ENCODE results near the gene PALLD. TPM values are rescaled to one million over a fixed set of nuclear protein-coding genes. Genes with fewer than 3 reads are reported as not detected.
A peak's percentile ranks its signal among the peaks of the same experiment; 100 is the strongest.

Gene PALLD
- total RNA-seq, 1 experiment from 2014 or later = 23.7 TPM

DNA sequence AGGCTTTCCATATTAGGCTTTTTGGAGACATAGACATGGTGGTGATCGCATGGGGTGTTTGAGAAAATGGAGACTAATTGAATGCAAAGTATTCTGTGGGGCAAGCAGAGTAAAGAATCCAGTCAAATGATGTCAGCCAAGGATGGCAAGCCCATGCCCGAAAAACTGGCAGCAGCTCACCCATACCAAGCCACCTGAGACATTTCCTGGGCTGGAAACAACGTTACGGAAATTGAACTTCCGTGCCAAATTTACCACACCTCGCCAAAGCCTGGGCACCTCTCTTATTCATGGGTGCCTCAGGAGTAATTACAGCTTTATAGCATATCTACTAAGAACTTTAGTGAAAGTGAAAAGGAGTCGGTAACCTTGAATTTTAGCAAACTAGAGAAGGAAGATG is 346.8 kb downstream of the PALLD start:
- DNase-seq (ENCODE audit: low spot score) = no peak
- Mint-ChIP-seq H3K4me1 (peaks cover 91% of the 10 kb centered on the region), H3K27ac (peak overlapping the region; percentile 10; the same call in 1 of the 2 replicates), H3K4me3 (no peak overlapping the region), H3K9me3 (no peaks in the 10 kb centered on the region), H3K27me3 (ENCODE audit: low read depth) (no peaks in the 10 kb centered on the region), H3K36me3 (no peaks in the 10 kb centered on the region)
- TF ChIP-seq KAT7 (CRISPR knock-in tag; IDR thresholded peaks at IDR 0.05; ENCODE audit: borderline replicate concordance) = no peak
- TF ChIP-seq, protein P1, sequence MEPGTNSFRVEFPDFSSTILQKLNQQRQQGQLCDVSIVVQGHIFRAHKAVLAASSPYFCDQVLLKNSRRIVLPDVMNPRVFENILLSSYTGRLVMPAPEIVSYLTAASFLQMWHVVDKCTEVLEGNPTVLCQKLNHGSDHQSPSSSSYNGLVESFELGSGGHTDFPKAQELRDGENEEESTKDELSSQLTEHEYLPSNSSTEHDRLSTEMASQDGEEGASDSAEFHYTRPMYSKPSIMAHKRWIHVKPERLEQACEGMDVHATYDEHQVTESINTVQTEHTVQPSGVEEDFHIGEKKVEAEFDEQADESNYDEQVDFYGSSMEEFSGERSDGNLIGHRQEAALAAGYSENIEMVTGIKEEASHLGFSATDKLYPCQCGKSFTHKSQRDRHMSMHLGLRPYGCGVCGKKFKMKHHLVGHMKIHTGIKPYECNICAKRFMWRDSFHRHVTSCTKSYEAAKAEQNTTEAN (CRISPR knock-in tag; IDR thresholded peaks at IDR 0.05) = no peak
- no peak for TF ChIP-seq NFYB (CRISPR knock-in tag; conservative IDR thresholded peaks at IDR 0.05; ENCODE audit: low read depth)
- ChIA-PET CTCF (interaction anchor here (1.0 to 1.5 kb wide), 2 partner anchors 11 kb away, joined by 4 to 8 read pairs; no protein-coding TSS in a partner anchor), POLR2A (no interaction called here)
- ATAC-seq = no peak

DNA sequence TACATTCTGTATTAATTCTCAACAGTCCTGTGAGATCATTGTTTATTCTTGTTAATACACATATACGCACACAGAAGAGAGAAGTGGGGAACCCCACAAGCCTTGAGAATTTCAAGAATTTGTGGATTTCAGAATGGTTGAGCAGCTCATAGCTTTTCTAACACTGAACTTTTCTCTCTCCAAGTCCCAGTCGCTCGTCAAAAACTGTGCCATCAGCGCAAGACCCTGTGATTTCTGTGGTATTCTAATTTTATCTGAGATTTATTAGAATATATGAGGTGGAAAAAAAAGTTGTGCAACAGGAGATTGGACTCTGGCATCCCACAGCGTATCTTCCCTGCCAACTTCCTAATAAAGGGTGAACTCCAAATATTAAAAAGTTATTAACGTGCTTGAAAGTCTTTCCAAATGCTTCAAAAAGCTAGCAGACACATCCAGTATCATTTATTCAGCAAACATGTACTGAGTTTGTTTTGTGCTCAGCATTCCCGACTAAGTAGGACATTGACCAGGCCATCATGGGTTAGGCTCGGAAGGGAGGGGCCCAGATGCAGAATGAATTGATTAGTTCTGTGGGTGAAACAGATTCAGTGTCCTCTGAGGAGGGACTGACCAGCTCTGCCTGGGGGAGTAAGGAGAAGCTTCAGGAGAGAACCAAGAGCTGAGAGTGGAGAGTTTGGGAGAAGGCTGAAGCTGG is 347.6 kb downstream of the PALLD start:
- Mint-ChIP-seq H3K9me3 (no peaks in the 10 kb centered on the region), H3K4me3 (no peak overlapping the region), H3K4me1 (peaks cover 96% of the 10 kb centered on the region), H3K27ac (peak overlapping the region; percentile 43; the same call in 1 of the 2 replicates), H3K27me3 (ENCODE audit: low read depth) (no peaks in the 10 kb centered on the region), H3K36me3 (no peaks in the 10 kb centered on the region)
- POLR2A ChIA-PET = interaction anchor here (1.1 kb wide), 1 partner anchor 12 kb away, joined by 3 read pairs; no protein-coding TSS in a partner anchor
- DNase-seq (ENCODE audit: low spot score) = no peak
- CTCF ChIA-PET = interaction anchor here (1.5 kb wide), 1 partner anchor 12 kb away, joined by 8 read pairs; no protein-coding TSS in a partner anchor
- no peak for ATAC-seq
- TF ChIP-seq, protein P2, sequence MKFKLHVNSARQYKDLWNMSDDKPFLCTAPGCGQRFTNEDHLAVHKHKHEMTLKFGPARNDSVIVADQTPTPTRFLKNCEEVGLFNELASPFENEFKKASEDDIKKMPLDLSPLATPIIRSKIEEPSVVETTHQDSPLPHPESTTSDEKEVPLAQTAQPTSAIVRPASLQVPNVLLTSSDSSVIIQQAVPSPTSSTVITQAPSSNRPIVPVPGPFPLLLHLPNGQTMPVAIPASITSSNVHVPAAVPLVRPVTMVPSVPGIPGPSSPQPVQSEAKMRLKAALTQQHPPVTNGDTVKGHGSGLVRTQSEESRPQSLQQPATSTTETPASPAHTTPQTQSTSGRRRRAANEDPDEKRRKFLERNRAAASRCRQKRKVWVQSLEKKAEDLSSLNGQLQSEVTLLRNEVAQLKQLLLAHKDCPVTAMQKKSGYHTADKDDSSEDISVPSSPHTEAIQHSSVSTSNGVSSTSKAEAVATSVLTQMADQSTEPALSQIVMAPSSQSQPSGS (CRISPR knock-in tag; IDR thresholded peaks at IDR 0.05; ENCODE audit: borderline replicate concordance, low read depth) = no peak
- TF ChIP-seq, protein P3, sequence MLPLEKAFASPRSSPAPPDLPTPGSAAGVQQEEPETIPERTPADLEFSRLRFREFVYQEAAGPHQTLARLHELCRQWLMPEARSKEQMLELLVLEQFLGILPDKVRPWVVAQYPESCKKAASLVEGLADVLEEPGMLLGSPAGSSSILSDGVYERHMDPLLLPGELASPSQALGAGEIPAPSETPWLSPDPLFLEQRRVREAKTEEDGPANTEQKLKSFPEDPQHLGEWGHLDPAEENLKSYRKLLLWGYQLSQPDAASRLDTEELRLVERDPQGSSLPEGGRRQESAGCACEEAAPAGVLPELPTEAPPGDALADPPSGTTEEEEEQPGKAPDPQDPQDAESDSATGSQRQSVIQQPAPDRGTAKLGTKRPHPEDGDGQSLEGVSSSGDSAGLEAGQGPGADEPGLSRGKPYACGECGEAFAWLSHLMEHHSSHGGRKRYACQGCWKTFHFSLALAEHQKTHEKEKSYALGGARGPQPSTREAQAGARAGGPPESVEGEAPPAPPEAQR (CRISPR knock-in tag; IDR thresholded peaks at IDR 0.05) = no peak
- TF ChIP-seq MXD4 (CRISPR knock-in tag; IDR thresholded peaks at IDR 0.05; ENCODE audit: borderline replicate concordance) (no peak), NR2C2 (CRISPR knock-in tag; IDR thresholded peaks at IDR 0.05) (no peak), RELA (CRISPR knock-in tag; IDR thresholded peaks at IDR 0.05; ENCODE audit: borderline replicate concordance) (no peak), GRHL2 (CRISPR knock-in tag; IDR thresholded peaks at IDR 0.05; ENCODE audit: insufficient replicate concordance, severe bottlenecking) (no peak)
- TF ChIP-seq, protein P4, sequence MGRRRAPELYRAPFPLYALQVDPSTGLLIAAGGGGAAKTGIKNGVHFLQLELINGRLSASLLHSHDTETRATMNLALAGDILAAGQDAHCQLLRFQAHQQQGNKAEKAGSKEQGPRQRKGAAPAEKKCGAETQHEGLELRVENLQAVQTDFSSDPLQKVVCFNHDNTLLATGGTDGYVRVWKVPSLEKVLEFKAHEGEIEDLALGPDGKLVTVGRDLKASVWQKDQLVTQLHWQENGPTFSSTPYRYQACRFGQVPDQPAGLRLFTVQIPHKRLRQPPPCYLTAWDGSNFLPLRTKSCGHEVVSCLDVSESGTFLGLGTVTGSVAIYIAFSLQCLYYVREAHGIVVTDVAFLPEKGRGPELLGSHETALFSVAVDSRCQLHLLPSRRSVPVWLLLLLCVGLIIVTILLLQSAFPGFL (CRISPR knock-in tag; IDR thresholded peaks at IDR 0.05; ENCODE audit: borderline replicate concordance) = no peak
- TF ChIP-seq, protein P5, sequence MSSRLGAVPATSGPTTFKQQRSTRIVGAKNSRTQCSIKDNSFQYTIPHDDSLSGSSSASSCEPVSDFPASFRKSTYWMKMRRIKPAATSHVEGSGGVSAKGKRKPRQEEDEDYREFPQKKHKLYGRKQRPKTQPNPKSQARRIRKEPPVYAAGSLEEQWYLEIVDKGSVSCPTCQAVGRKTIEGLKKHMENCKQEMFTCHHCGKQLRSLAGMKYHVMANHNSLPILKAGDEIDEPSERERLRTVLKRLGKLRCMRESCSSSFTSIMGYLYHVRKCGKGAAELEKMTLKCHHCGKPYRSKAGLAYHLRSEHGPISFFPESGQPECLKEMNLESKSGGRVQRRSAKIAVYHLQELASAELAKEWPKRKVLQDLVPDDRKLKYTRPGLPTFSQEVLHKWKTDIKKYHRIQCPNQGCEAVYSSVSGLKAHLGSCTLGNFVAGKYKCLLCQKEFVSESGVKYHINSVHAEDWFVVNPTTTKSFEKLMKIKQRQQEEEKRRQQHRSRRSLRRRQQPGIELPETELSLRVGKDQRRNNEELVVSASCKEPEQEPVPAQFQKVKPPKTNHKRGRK (CRISPR knock-in tag; IDR thresholded peaks at IDR 0.05; ENCODE audit: borderline replicate concordance) = no peak
- TF ChIP-seq, protein P6, sequence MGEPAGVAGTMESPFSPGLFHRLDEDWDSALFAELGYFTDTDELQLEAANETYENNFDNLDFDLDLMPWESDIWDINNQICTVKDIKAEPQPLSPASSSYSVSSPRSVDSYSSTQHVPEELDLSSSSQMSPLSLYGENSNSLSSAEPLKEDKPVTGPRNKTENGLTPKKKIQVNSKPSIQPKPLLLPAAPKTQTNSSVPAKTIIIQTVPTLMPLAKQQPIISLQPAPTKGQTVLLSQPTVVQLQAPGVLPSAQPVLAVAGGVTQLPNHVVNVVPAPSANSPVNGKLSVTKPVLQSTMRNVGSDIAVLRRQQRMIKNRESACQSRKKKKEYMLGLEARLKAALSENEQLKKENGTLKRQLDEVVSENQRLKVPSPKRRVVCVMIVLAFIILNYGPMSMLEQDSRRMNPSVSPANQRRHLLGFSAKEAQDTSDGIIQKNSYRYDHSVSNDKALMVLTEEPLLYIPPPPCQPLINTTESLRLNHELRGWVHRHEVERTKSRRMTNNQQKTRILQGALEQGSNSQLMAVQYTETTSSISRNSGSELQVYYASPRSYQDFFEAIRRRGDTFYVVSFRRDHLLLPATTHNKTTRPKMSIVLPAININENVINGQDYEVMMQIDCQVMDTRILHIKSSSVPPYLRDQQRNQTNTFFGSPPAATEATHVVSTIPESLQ (CRISPR knock-in tag; IDR thresholded peaks at IDR 0.05) = no peak
- TF ChIP-seq, protein P1 (CRISPR knock-in tag; IDR thresholded peaks at IDR 0.05) = no peak
- TF ChIP-seq, protein P7, sequence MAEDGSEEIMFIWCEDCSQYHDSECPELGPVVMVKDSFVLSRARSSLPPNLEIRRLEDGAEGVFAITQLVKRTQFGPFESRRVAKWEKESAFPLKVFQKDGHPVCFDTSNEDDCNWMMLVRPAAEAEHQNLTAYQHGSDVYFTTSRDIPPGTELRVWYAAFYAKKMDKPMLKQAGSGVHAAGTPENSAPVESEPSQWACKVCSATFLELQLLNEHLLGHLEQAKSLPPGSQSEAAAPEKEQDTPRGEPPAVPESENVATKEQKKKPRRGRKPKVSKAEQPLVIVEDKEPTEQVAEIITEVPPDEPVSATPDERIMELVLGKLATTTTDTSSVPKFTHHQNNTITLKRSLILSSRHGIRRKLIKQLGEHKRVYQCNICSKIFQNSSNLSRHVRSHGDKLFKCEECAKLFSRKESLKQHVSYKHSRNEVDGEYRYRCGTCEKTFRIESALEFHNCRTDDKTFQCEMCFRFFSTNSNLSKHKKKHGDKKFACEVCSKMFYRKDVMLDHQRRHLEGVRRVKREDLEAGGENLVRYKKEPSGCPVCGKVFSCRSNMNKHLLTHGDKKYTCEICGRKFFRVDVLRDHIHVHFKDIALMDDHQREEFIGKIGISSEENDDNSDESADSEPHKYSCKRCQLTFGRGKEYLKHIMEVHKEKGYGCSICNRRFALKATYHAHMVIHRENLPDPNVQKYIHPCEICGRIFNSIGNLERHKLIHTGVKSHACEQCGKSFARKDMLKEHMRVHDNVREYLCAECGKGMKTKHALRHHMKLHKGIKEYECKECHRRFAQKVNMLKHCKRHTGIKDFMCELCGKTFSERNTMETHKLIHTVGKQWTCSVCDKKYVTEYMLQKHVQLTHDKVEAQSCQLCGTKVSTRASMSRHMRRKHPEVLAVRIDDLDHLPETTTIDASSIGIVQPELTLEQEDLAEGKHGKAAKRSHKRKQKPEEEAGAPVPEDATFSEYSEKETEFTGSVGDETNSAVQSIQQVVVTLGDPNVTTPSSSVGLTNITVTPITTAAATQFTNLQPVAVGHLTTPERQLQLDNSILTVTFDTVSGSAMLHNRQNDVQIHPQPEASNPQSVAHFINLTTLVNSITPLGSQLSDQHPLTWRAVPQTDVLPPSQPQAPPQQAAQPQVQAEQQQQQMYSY (CRISPR knock-in tag; IDR thresholded peaks at IDR 0.05) = no peak

Data from WTC11 (cell line).